A673 (cell line): ENCODE measurements around the gene QPCTL. TPM values are rescaled to one million over a fixed set of nuclear protein-coding genes. Genes with fewer than 3 reads are reported as not detected.

Experiments
- BruUV-seq: library from RNA; stranded (reverse); fragments of 400-500 nt; replicated peaks from 2 replicates; lab custom pipeline; 2021; lab: Mats Ljungman, UMichigan
- CTCF ChIA-PET: fragments of 300-600 bp; sonication (Branson Sonifier 250); formaldehyde crosslinking; loops from one replicate; lab custom pipeline; 2022; ENCODE audit warnings: antibody characterized with exemption; lab: Charles Lee
- POLR2A ChIA-PET: fragments of 300-600 bp; sonication (Branson Sonifier 250); formaldehyde crosslinking; loops from one replicate; lab custom pipeline; 2022; ENCODE audit warnings: antibody characterized with exemption; ENCODE audit not compliant: low non-redundant PET; lab: Charles Lee
- DNase-seq: peaks from one replicate; pipeline ENCODE4 v3.0.0-alpha.2; 2015; ENCODE audit warnings: low spot score
- H3K27ac ChIP-seq: fragments of 200-600 bp; sonication (generic); 2 replicates; pipeline ENCODE4 v1.5.1; 2016; ENCODE audit warnings: mixed run types, low read depth, mild to moderate bottlenecking, mixed read lengths, antibody characterized with exemption, low read length; ENCODE audit not compliant: poor library complexity, severe bottlenecking
- H3K27me3 ChIP-seq: fragments of 200-600 bp; sonication (generic); replicated peaks from 2 replicates; pipeline ENCODE4 v1.6.1; 2017; ENCODE audit warnings: mixed run types, low read depth, mild to moderate bottlenecking, mixed read lengths, antibody characterized with exemption, low read length; ENCODE audit not compliant: insufficient read depth, poor library complexity
- H3K36me3 ChIP-seq: fragments of 200-600 bp; sonication (generic); 2 replicates; pipeline ENCODE4 v1.6.1; 2016; ENCODE audit warnings: mixed run types, mild to moderate bottlenecking, mixed read lengths, antibody characterized with exemption, low read length; ENCODE audit not compliant: insufficient read depth, poor library complexity, severe bottlenecking
- H3K4me1 ChIP-seq: fragments of 200-600 bp; sonication (generic); 2 replicates; pipeline ENCODE4 v1.6.1; 2017; ENCODE audit warnings: mixed run types, mild to moderate bottlenecking, mixed read lengths, antibody characterized with exemption, low read length; ENCODE audit not compliant: insufficient read depth, poor library complexity, severe bottlenecking
- H3K4me3 ChIP-seq: fragments of 200-600 bp; sonication (generic); 2 replicates; pipeline ENCODE4 v1.5.1; 2016; ENCODE audit warnings: low read depth, mixed run types, mild to moderate bottlenecking, mixed read lengths, low read length; ENCODE audit not compliant: poor library complexity, severe bottlenecking
- H3K9me3 ChIP-seq: fragments of 200-600 bp; sonication (generic); 2 replicates; pipeline ENCODE4 v1.6.1; 2016; ENCODE audit warnings: mixed run types, low read depth, mild to moderate bottlenecking, mixed read lengths, antibody characterized with exemption, low read length; ENCODE audit not compliant: poor library complexity, severe bottlenecking
- EZH2 ChIP-seq: fragments of 200-600 bp; sonication (generic); IDR thresholded peaks from 2 replicates; pipeline ENCODE4 v1.6.1; 2017; ENCODE audit warnings: borderline replicate concordance, low read depth, mild to moderate bottlenecking, mixed read lengths, antibody characterized with exemption, low read length; ENCODE audit not compliant: poor library complexity, severe bottlenecking
- intact Hi-C: fragments of 100-400 bp; cut with micrococcal nuclease; formaldehyde crosslinking; loops from one replicate; pipeline ENCODE4 v1.10.0; 2022; ENCODE audit not compliant: unreplicated experiment
- total RNA-seq: library from RNA; stranded (reverse); gene quantifications from 2 replicates; pipeline ENCODE4 v1.2.3, GENCODE V29; 2021
- TF ChIP-seq, protein P1 (sequence below): fragments of 300-800, 200-600 bp; sonication (generic); conservative IDR thresholded peaks from 2 replicates; pipeline ENCODE4 v1.5.1; 2017; ENCODE audit warnings: low read depth, mild to moderate bottlenecking, antibody characterized with exemption, low read length, moderate library complexity, mixed read lengths

QPCTL gene
- total RNA-seq, 1 experiment from 2014 or later: 12.8 TPM

DNA sequence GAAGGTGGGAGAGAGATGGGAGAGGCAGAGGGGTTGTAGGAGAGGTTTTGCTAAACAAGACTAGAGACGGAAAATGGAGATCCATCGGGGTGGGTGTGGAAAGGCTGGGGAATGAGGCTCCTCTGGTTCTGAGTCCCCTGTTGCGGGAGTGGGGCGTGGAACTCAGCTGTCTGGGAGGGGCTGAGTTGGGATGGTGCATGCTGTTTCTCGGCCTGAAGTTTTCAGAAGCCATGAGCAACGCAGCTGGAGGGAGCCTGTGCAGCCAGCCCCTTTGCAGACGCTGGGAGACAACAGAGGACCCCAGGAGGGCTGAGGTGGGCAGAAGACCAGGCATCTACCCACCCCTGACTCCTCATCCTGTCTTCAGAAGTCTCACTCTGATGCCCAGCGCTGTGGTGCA is 31.8 kb upstream of the QPCTL start:
- intact Hi-C loops: no loop called here
- no peak for DNase-seq
- Histone ChIP-seq H3K4me1 (no peaks in the 10 kb centered on the region), H3K36me3 (no peaks in the 10 kb centered on the region), H3K27me3 (no peaks in the 10 kb centered on the region), H3K27ac (no peak overlapping the region), H3K4me3 (no peak overlapping the region), H3K9me3 (no peaks in the 10 kb centered on the region)
- TF ChIP-seq EZH2: no peak
- TF ChIP-seq, protein P1, sequence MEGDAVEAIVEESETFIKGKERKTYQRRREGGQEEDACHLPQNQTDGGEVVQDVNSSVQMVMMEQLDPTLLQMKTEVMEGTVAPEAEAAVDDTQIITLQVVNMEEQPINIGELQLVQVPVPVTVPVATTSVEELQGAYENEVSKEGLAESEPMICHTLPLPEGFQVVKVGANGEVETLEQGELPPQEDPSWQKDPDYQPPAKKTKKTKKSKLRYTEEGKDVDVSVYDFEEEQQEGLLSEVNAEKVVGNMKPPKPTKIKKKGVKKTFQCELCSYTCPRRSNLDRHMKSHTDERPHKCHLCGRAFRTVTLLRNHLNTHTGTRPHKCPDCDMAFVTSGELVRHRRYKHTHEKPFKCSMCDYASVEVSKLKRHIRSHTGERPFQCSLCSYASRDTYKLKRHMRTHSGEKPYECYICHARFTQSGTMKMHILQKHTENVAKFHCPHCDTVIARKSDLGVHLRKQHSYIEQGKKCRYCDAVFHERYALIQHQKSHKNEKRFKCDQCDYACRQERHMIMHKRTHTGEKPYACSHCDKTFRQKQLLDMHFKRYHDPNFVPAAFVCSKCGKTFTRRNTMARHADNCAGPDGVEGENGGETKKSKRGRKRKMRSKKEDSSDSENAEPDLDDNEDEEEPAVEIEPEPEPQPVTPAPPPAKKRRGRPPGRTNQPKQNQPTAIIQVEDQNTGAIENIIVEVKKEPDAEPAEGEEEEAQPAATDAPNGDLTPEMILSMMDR: no peak
- ChIA-PET CTCF (no interaction called here), POLR2A (no interaction called here)
- no TSS peak for BruUV-seq

DNA sequence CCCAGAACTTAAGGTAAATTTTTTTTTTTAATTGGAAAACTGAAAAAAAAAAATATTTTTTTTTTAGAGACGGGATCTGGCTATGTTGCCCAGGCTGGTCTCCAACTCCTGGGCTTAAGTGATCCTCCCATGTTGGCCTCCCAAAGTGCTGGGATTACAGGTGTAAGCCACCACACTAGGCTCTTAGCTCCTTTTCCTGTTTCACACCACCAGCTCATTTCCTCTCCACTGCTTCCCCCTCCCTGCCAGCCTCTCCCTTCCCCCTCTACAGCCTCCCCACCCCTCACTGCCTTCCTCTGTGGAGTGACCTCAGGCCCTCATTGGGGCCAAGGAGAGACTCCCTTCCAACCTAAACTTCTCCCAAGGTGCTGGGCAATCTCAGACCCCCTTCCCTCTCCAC is 28.7 kb upstream of the QPCTL start:
- TF ChIP-seq, protein P1: no peak
- no peak for TF ChIP-seq EZH2
- CTCF ChIA-PET: no interaction called here
- Histone ChIP-seq H3K27ac (no peak overlapping the region), H3K27me3 (no peaks in the 10 kb centered on the region), H3K4me1 (peaks cover 8% of the 10 kb centered on the region), H3K9me3 (no peaks in the 10 kb centered on the region), H3K36me3 (no peaks in the 10 kb centered on the region), H3K4me3 (no peak overlapping the region)
- DNase-seq: no peak
- no TSS peak for BruUV-seq
- intact Hi-C loops: no loop called here
- POLR2A ChIA-PET: interaction anchor here (0.6 kb wide), 1 partner anchor 230 kb away, joined by 7 read pairs; no protein-coding TSS in a partner anchor

DNA sequence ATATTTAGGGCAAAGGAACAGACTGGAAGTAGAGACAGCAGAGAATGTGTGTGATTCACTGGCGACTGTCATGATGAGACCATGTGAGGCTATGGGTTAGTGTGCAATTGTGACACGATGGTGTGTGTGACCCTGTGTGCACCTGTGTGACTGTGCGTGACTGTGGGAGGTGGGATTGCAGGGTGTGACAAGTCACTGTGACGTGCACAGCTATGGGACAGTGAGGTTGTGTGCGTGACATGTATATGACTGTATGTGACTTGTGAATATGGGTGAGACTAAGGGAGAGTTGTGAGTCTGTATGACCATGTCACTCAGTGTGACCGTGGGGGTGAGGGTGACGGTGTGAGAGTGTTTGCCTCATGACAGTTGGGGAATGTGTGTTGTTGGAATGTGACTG is 27.9 kb upstream of the QPCTL start:
- TF ChIP-seq, protein P1: no peak
- no peak for TF ChIP-seq EZH2
- H3K27ac ChIP-seq: no peak overlapping the region
- no peak overlapping the region for H3K4me3 ChIP-seq
- DNase-seq: no peak
- CTCF ChIA-PET: no interaction called here
- peaks cover 13% of the 10 kb centered on the region for H3K4me1 ChIP-seq
- no peaks in the 10 kb centered on the region for H3K27me3 ChIP-seq
- POLR2A ChIA-PET: no interaction called here
- BruUV-seq: no TSS peak
- no peaks in the 10 kb centered on the region for H3K36me3 ChIP-seq
- intact Hi-C loops: no loop called here
- H3K9me3 ChIP-seq: no peaks in the 10 kb centered on the region
